ENCODE data around the gene ARHGAP44. TPM values are rescaled to one million over a fixed set of nuclear protein-coding genes. Genes with fewer than 3 reads are reported as not detected.
A peak's percentile ranks its signal among the peaks of the same experiment; 100 is the strongest.

ARHGAP44 gene
- 1 to 10 TPM; 6.6 to 9.0 (median 7.6) TPM for polyA plus RNA-seq (ENCODE audit: insufficient read length in 4 of 4)

- peak in 1 of 4 donors; percentile 44 for DNase-seq (ENCODE audit: low read depth in 4 of 4, low spot score in 2 of 4)
Observed at GRCh38 chr17:12789481-12790248, at the start of gene ARHGAP44. Gene ARHGAP44 (plus strand): TSS chr17:12789498. CDS start chr17:12789839, 341 bp downstream.

GRCh38 chr17:12739500-12739899, 49.8 kb upstream of the ARHGAP44 start:
- DNase-seq (ENCODE audit: low read depth in 4 of 4, low spot score in 2 of 4) = no peak

GRCh38 chr17:12743046-12743445, 46.3 kb upstream of the ARHGAP44 start:
- no peak for DNase-seq (ENCODE audit: low read depth in 4 of 4, low spot score in 2 of 4)

- no peak for DNase-seq (ENCODE audit: low read depth in 4 of 4, low spot score in 2 of 4)
Observed at GRCh38 chr17:12744298-12744697, 45.0 kb upstream of the ARHGAP44 start.

- no peak for DNase-seq (ENCODE audit: low read depth in 4 of 4, low spot score in 2 of 4)
Observed at GRCh38 chr17:12744786-12745185, 44.5 kb upstream of the ARHGAP44 start.

- DNase-seq (ENCODE audit: low read depth in 4 of 4, low spot score in 2 of 4) = no peak
Observed at GRCh38 chr17:12745486-12745885, 43.8 kb upstream of the ARHGAP44 start.

GRCh38 chr17:12756786-12757185, 32.5 kb upstream of the ARHGAP44 start:
- no peak for DNase-seq (ENCODE audit: low read depth in 4 of 4, low spot score in 2 of 4)

GRCh38 chr17:12759090-12759489, 30.2 kb upstream of the ARHGAP44 start:
- no peak for DNase-seq (ENCODE audit: low read depth in 4 of 4, low spot score in 2 of 4)

- no peak for DNase-seq (ENCODE audit: low read depth in 4 of 4, low spot score in 2 of 4)
Observed at GRCh38 chr17:12765548-12765947, 23.8 kb upstream of the ARHGAP44 start.

GRCh38 chr17:12768255-12768654, 21.0 kb upstream of the ARHGAP44 start:
- DNase-seq (ENCODE audit: low read depth in 4 of 4, low spot score in 2 of 4) = no peak

- no peak for DNase-seq (ENCODE audit: low read depth in 4 of 4, low spot score in 2 of 4)
Observed at GRCh38 chr17:12769981-12770380, 19.3 kb upstream of the ARHGAP44 start.

- DNase-seq (ENCODE audit: low read depth in 4 of 4, low spot score in 2 of 4) = no peak
Observed at GRCh38 chr17:12773153-12773552, 16.1 kb upstream of the ARHGAP44 start.

GRCh38 chr17:12789075-12789480, 220 bp upstream of the ARHGAP44 start:
- peak in 1 of 4 donors; percentile 48 for DNase-seq (ENCODE audit: low read depth in 4 of 4, low spot score in 2 of 4)

- DNase-seq (ENCODE audit: low read depth in 4 of 4, low spot score in 2 of 4) = no peak
Observed at GRCh38 chr17:12790249-12791106, 1.2 kb downstream of the ARHGAP44 start.

GRCh38 chr17:12794919-12795532, 5.7 kb downstream of the ARHGAP44 start:
- DNase-seq (ENCODE audit: low read depth in 4 of 4, low spot score in 2 of 4) = no peak

GRCh38 chr17:12800855-12801365, 11.6 kb downstream of the ARHGAP44 start:
- DNase-seq (ENCODE audit: low read depth in 4 of 4, low spot score in 2 of 4) = no peak

- DNase-seq (ENCODE audit: low read depth in 4 of 4, low spot score in 2 of 4) = no peak
Observed at GRCh38 chr17:12806630-12807029, 17.3 kb downstream of the ARHGAP44 start.

GRCh38 chr17:12808723-12809122, 19.4 kb downstream of the ARHGAP44 start:
- DNase-seq (ENCODE audit: low read depth in 4 of 4, low spot score in 2 of 4) = no peak

- DNase-seq (ENCODE audit: low read depth in 4 of 4, low spot score in 2 of 4) = no peak
Observed at GRCh38 chr17:12812877-12813276, 23.6 kb downstream of the ARHGAP44 start.

- DNase-seq (ENCODE audit: low read depth in 4 of 4, low spot score in 2 of 4) = no peak
Observed at GRCh38 chr17:12813664-12814063, 24.4 kb downstream of the ARHGAP44 start.

GRCh38 chr17:12814718-12815117, 25.4 kb downstream of the ARHGAP44 start:
- DNase-seq (ENCODE audit: low read depth in 4 of 4, low spot score in 2 of 4) = no peak
